Measurements from ENCODE around the gene KDM4B.

DNA sequence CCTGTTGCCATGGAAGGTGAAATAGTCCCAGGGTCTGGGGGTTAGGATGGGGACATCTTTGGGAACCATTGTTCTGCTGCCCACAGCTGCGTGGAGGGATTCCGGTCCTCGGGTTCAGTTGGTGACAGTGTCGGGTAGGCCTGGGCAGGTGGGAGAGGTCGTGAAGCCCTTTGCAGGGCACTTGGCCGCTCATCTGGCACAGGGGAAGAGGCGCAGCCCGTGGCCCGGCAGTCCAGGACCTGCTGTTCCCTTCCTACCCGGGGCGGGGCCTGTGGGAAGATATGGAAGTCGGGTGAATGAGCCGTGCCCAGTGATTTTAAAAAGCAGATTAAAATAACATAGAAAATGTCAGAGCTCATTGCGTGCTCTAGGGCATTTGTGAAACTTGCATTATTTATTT, 44.8 kb downstream of the KDM4B start:
- TF ChIP-seq, protein P1, sequence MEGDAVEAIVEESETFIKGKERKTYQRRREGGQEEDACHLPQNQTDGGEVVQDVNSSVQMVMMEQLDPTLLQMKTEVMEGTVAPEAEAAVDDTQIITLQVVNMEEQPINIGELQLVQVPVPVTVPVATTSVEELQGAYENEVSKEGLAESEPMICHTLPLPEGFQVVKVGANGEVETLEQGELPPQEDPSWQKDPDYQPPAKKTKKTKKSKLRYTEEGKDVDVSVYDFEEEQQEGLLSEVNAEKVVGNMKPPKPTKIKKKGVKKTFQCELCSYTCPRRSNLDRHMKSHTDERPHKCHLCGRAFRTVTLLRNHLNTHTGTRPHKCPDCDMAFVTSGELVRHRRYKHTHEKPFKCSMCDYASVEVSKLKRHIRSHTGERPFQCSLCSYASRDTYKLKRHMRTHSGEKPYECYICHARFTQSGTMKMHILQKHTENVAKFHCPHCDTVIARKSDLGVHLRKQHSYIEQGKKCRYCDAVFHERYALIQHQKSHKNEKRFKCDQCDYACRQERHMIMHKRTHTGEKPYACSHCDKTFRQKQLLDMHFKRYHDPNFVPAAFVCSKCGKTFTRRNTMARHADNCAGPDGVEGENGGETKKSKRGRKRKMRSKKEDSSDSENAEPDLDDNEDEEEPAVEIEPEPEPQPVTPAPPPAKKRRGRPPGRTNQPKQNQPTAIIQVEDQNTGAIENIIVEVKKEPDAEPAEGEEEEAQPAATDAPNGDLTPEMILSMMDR (IDR thresholded peaks at IDR 0.05) = no peak
- TF ChIP-seq POLR2AphosphoS5 (IDR thresholded peaks at IDR 0.05) (no peak), EP300 (IDR thresholded peaks at IDR 0.05) (no peak), POLR2A (IDR thresholded peaks at IDR 0.05) (no peak)
